Kidney (tissue), 14 donors: ENCODE measurements around the gene IDI2. TPM values are rescaled to one million over a fixed set of nuclear protein-coding genes. Genes with fewer than 3 reads are reported as not detected.
A peak's percentile ranks its signal among the peaks of the same experiment; 100 is the strongest.

ENCODE experiments used
- DNase-seq, 5 donors: peaks; one replicate each; pipeline ENCODE4 v3.0.0-alpha.2; 2013 to 2020
- FAIRE-seq: peaks from 2 replicates; lab custom pipeline; 2012; peaks lifted over from hg19 to GRCh38; lab: Jason Lieb, UNC
- H3K27ac ChIP-seq, 2 donors: one replicate each; pipeline ENCODE4 v1.7.0; 2013; ENCODE audit warnings: low read depth in 2 of 2, low read length in 2 of 2, inconsistent platforms in 1 of 2
- H3K27me3 ChIP-seq: one replicate; pipeline ENCODE4 v1.7.1; 2013; ENCODE audit warnings: low read length, inconsistent platforms; ENCODE audit not compliant: control insufficient read depth, insufficient read depth
- H3K36me3 ChIP-seq, 3 donors: one replicate each; pipeline versions ENCODE4 v1.7.0 to v1.7.1; 2013; ENCODE audit warnings: low read length in 3 of 3, control low read depth in 1 of 3, inconsistent platforms in 1 of 3; ENCODE audit not compliant: insufficient read depth in 3 of 3, control insufficient read depth in 2 of 3
- H3K4me1 ChIP-seq, 3 donors: one replicate each; pipeline versions ENCODE4 v1.7.0 to v1.7.1; 2013; ENCODE audit warnings: low read length in 3 of 3, inconsistent platforms in 1 of 3, low read depth in 1 of 3; ENCODE audit not compliant: control insufficient read depth in 2 of 3, insufficient read depth in 2 of 3
- H3K4me3 ChIP-seq, 3 donors: one replicate each; pipeline versions ENCODE4 v1.7.0 to v1.8.1; 2013; ENCODE audit warnings: low read length in 3 of 3, control low read depth in 1 of 3, inconsistent platforms in 1 of 3
- H3K9ac ChIP-seq, 3 donors: one replicate each; pipeline versions ENCODE4 v1.7.0 to v1.7.1; 2013; ENCODE audit warnings: low read length in 3 of 3, control low read depth in 1 of 3, inconsistent platforms in 1 of 3
- H3K9me3 ChIP-seq, 3 donors: one replicate each; pipeline versions ENCODE4 v1.7.0 to v1.7.1; 2013; ENCODE audit warnings: low read length in 3 of 3, control low read depth in 1 of 3, inconsistent platforms in 1 of 3; ENCODE audit not compliant: control insufficient read depth in 2 of 3, insufficient read depth in 1 of 3
- intact Hi-C: fragments of 100-400 bp; cut with DNase I; formaldehyde crosslinking; loops from one replicate; pipeline ENCODE4 v1.11.1; 2022
- polyA plus RNA-seq: library from polyadenylated mRNA; stranded (reverse); fragments of 350-450 nt; fragmentation: Illumina TruSeq; extraction: RNeasy Lipid Tissue Mini Kit (QIAGEN cat#74804); gene quantifications from one replicate; pipeline ENCODE4 v1.2.3, GENCODE V29; 2014; ENCODE audit warnings: low read depth, low replicate concordance; ENCODE audit not compliant: insufficient read depth
- total RNA-seq: library from RNA; stranded (reverse); fragmentation: NEBNext Ultra II Directional; extraction: Animal tissue kit (Norgen Biotek cat#: 25700); gene quantifications from one replicate; pipeline ENCODE4 v1.2.1, GENCODE V29; 2021
- TF ChIP-seq, protein P1 (sequence below): IDR thresholded peaks from 3 replicates; pipeline ENCODE4 v1.5.1; 2012; ENCODE audit warnings: mild to moderate bottlenecking, moderate library complexity, borderline replicate concordance; ENCODE audit not compliant: insufficient read depth; ENCODE audit errors: extremely low read depth
- donor health status: control.
- donor health status: control.
- donor health status: control.
- donor health status: control.
- donor health status: control.
- donor health status: DM: yes; HTN: yes; CAD: no.
- donor health status: Normal renal cell carcinoma (clear cell type).

The IDI2 gene
- total and polyA plus RNA-seq, 2 donors from 2014 or later, result not detected

DNA sequence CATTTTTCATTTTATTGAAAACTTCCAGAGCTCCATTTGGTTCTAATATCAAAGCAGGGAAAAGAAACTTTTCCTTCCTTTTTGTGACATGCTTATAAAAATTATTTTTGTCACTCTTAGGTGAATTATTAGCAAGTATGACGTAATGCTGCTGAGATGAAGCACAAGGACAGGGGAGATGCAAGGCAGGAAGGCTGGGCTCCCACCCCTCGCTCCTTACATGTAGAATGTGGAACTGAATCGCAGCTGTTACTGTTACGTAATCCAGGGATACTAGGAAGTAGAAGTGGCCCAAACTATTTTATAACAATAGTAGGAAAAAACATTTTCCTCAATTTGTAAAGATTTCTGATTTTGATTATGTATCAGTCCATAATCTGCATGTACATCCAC, 54.5 kb downstream of the IDI2 start:
- Histone ChIP-seq H3K4me1 (peaks cover 0 to 15% (median 11%) of the 10 kb centered on the region in 3 donors), H3K27me3 (no peaks in the 10 kb centered on the region), H3K4me3 (no peak overlapping the region), H3K9me3 (no peaks in the 10 kb centered on the region), H3K9ac (peak overlapping the region in 1 of 3 donors; percentile 42), H3K27ac (no peak overlapping the region), H3K36me3 (no peaks in the 10 kb centered on the region)
- FAIRE-seq (no peak), DNase-seq (peak in 3 of 5 donors; percentile 10 to 43 (median 30))
- intact Hi-C loops, result no loop called here
- TF ChIP-seq, protein P1, sequence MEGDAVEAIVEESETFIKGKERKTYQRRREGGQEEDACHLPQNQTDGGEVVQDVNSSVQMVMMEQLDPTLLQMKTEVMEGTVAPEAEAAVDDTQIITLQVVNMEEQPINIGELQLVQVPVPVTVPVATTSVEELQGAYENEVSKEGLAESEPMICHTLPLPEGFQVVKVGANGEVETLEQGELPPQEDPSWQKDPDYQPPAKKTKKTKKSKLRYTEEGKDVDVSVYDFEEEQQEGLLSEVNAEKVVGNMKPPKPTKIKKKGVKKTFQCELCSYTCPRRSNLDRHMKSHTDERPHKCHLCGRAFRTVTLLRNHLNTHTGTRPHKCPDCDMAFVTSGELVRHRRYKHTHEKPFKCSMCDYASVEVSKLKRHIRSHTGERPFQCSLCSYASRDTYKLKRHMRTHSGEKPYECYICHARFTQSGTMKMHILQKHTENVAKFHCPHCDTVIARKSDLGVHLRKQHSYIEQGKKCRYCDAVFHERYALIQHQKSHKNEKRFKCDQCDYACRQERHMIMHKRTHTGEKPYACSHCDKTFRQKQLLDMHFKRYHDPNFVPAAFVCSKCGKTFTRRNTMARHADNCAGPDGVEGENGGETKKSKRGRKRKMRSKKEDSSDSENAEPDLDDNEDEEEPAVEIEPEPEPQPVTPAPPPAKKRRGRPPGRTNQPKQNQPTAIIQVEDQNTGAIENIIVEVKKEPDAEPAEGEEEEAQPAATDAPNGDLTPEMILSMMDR, result no peak

GRCh38 chr10:970311-971149, 55.1 kb downstream of the IDI2 start:
- no peaks in the 10 kb centered on the region for H3K9me3 ChIP-seq
- TF ChIP-seq, protein P1, result no peak
- intact Hi-C loops, result no loop called here
- peak overlapping the region in 2 of 3 donors; percentile 37 to 40 for H3K4me3 ChIP-seq
- no peak for FAIRE-seq
- peak overlapping the region in 1 of 3 donors; percentile 42 for H3K9ac ChIP-seq
- no peaks in the 10 kb centered on the region for H3K27me3 ChIP-seq
- peak in 4 of 5 donors; percentile 35 to 50 (median 48) for DNase-seq
- H3K36me3 ChIP-seq, result no peaks in the 10 kb centered on the region
- peaks cover 0 to 15% (median 11%) of the 10 kb centered on the region in 3 donors for H3K4me1 ChIP-seq
- peak overlapping the region in 1 of 2 donors; percentile 36 for H3K27ac ChIP-seq

GRCh38 chr10:969473-970150, 56.0 kb downstream of the IDI2 start:
- H3K27me3 ChIP-seq, result no peaks in the 10 kb centered on the region
- H3K36me3 ChIP-seq, result no peaks in the 10 kb centered on the region
- no peaks in the 10 kb centered on the region for H3K9me3 ChIP-seq
- no peak overlapping the region for H3K4me3 ChIP-seq
- no peak overlapping the region for H3K27ac ChIP-seq
- H3K4me1 ChIP-seq, result peaks cover 0 to 15% (median 11%) of the 10 kb centered on the region in 3 donors
- H3K9ac ChIP-seq, result no peak overlapping the region
- TF ChIP-seq, protein P1, result no peak
- intact Hi-C loops, result no loop called here
- FAIRE-seq (no peak), DNase-seq (peak in 1 of 5 donors; percentile 33)

Other genes with a start within 250 kb of the IDI2 start
- gene LARP4B, start 94.2 kb downstream of the IDI2 start, total RNA-seq, result 96.6 TPM
- 12.9 TPM for gene LARP4B, start 94.2 kb downstream of the IDI2 start, polyA plus RNA-seq
- gene GTPBP4, start 37.4 kb downstream of the IDI2 start, total RNA-seq, result 37.1 TPM
- gene GTPBP4, start 37.4 kb downstream of the IDI2 start, polyA plus RNA-seq, result 18.9 TPM
- 27.5 TPM for gene IDI1, start 23.3 kb upstream of the IDI2 start, total RNA-seq
- 59.7 TPM for gene IDI1, start 23.3 kb upstream of the IDI2 start, polyA plus RNA-seq
- 23.5 TPM for gene WDR37, start 30.5 kb upstream of the IDI2 start, total RNA-seq
- 6.0 TPM for gene WDR37, start 30.5 kb upstream of the IDI2 start, polyA plus RNA-seq